A549 treated with dexamethasone at 1 μM for 4 hours (cell line): ENCODE results near the gene SLC28A2. TPM values are rescaled to one million over a fixed set of nuclear protein-coding genes. Genes with fewer than 3 reads are reported as not detected.

Experiments used
- total RNA-seq: library from RNA; stranded (reverse); fragments of 200-300 nt; extraction: Qiagen RNA extraction; gene quantifications from 5 replicates; pipeline ENCODE4 v1.2.3, GENCODE V29; 2022

The SLC28A2 gene
- total RNA-seq = not detected in 5 replicates

GRCh38 chr15:45251888-45252287 lies at the start of gene SLC28A2:
TSS of gene SLC28A2 (plus strand) at chr15:45252234. CDS start at chr15:45253216, 982 bp downstream.

Other genes with a start within 250 kb of the SLC28A2 start
- 28.4 to 35.3 TPM (median 32.1 TPM) in 5 replicates for gene SORD, start 229.0 kb upstream of the SLC28A2 start, total RNA-seq
- 0.03 to 0.05 TPM (median 0.04 TPM) in 4 of 5 replicates, not detected in the other for gene DUOX2, start 138.1 kb upstream of the SLC28A2 start, total RNA-seq
- gene DUOXA2, start 137.9 kb upstream of the SLC28A2 start, total RNA-seq = not detected in 5 replicates
- 0.03 to 0.27 TPM (median 0.08 TPM) in 5 replicates for gene DUOXA1, start 122.4 kb upstream of the SLC28A2 start, total RNA-seq
- gene DUOX1, start 122.2 kb upstream of the SLC28A2 start, total RNA-seq = 0.02 to 0.04 TPM in 2 of 5 replicates, not detected in the others
- gene SHF, start 64.3 kb upstream of the SLC28A2 start, total RNA-seq = 0.28 to 0.66 TPM (median 0.56 TPM) in 5 replicates
- 2.0 to 2.8 TPM (median 2.3 TPM) in 5 replicates for gene GATM, start 126.3 kb downstream of the SLC28A2 start, total RNA-seq